HG02840 (cell line): Measurements from ENCODE around the gene CLCNKA.
"Not testable (repeated sequence)": the region's sequence is repeated elsewhere in the genome, so short reads cannot be mapped to it uniquely, and the experiment has no call there.

ENCODE experiments used
- ATAC-seq: cut with Tn5 transposase; IDR thresholded peaks from one replicate; pipeline ENCODE4 v1.9.1; 2021; ENCODE audit warnings: mild to moderate bottlenecking, moderate library complexity, moderate number of reproducible peaks; ENCODE audit not compliant: unreplicated experiment, low FRiP score

The CLCNKA gene

DNA sequence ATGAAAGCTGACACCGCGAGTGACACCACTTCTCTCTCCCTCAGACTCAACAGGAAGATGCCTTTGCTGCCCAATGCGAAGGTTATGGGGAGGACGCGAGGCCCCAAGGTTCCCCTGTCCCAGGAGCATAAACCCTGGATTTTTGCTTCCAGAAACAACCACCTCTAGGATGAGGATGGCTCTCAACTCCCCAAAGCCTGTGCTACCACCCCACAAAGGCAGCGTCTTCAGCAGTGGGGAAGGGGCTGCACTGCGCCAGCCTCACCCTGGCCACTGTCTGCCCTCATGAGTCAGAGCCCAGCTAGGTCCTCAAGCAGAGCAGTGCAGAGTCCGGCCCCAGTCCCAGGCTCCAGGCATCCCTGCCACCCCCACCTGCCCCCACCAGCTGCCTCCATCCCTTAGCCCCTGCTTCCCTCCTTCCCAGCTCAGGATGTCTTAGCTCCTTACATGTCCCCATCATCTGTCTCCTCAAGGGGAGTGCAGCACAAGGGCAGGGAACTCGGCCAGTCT is 24.7 kb upstream of the CLCNKA start:
- no peak for ATAC-seq

DNA sequence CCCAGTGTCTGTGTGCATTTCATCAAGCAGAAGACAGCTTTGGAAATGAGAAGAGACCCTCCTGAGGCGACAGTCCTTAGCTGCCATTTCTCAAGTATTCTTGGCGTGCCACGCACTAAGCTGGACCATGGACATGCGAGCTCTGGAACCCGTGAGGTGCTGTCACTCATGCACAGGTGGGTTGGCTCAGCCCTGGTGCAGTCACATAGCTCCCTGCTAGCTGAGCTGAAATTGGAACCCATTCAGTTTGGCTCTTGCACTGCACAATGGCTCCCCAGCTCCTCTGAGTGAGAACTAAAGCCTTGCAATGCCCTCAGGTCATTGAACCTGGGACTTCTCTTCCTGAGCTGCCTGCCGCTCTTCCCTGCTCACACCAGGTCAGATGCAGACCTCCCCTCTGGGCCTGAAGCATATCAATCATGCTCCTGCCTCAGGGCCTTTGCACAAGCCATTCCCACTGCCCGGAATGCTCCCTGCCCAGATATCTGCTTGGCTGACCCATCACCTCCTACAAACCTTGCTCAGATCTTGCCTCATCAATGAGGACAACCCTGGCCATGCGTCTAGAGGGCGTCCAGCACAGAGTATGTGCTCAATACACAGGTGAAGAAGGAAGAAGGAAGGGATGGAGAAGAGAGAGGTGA is 24.1 kb upstream of the CLCNKA start:
- no peak for ATAC-seq

DNA sequence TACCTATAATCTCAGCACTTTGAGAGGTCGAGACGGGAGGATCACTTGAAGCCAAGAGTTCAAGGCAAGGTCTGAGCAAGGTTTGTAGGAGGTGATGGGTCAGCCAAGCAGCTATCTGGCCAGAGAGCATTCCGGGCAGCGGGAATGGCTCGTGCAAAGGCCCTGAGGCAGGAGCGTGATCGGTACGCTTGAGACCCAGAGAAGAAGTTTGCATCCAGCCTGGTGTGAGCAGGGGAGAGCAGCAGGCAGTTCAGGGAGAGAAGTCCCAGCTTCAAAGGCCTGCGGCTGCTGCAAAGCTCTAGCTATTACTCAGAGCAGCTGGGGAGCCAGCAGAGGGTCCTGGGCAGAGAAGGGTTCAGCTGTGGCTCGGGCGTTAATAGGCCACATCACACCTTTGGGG is 22.9 kb upstream of the CLCNKA start:
- no peak for ATAC-seq

DNA sequence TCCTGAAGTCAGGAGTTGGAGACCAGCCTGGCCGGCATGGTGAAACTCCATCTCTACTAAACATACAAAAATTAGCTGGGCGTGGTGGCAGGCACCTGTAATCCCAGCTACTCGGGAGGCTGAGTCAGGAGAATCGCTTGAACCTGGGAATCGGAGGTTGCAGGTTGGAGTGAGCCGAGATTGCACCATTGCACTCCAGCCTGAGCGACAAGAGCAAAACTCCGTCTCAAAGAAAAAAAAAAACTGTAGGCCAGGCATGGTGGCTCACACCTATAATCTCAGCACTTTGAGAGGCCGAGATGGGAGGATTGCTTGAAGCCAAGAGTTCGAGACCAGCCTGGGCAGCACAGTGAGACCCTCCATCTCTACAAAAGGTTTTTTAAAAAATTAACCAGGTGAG is 20.6 kb upstream of the CLCNKA start:
- ATAC-seq = not testable (repeated sequence)

DNA sequence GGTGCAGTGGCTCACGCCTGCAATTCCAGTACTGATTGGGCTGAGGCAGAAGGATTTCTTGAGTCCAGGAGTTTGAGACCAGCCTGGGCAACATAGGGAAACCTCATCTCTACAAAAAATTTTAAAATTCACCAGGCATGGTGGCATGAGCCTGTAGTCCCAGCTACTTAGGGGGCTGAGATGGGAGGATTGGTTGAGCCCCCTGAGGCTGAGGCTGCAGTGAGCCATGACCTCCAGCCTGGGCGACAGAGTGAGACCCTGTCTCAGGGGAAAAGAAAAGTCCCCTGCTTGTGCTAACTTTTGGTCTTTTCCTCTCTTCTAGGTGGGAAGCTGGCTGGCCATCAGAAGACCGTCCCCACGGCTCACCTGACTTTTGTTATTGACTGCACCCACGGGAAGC is 16.2 kb upstream of the CLCNKA start:
- ATAC-seq = no peak

DNA sequence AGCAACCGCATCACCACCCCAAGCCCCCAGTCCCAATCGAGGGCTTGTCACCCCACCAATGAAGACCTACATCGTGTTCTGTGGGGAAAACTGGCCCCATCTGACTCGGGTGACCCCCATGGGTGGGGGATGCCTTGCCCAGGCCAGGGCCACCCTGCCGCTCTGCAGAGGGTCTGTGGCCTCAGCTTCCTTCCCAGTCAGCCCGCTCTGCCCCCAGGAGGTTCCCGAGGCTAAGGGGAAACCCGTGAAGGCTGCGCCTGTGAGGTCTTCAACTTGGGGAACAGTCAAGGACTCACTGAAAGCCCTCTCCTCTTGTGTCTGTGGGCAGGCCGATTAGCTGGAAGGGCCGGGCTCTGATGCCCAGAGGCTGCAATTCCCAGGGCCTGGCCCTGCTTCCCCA is 15.8 kb upstream of the CLCNKA start:
- ATAC-seq = no peak

DNA sequence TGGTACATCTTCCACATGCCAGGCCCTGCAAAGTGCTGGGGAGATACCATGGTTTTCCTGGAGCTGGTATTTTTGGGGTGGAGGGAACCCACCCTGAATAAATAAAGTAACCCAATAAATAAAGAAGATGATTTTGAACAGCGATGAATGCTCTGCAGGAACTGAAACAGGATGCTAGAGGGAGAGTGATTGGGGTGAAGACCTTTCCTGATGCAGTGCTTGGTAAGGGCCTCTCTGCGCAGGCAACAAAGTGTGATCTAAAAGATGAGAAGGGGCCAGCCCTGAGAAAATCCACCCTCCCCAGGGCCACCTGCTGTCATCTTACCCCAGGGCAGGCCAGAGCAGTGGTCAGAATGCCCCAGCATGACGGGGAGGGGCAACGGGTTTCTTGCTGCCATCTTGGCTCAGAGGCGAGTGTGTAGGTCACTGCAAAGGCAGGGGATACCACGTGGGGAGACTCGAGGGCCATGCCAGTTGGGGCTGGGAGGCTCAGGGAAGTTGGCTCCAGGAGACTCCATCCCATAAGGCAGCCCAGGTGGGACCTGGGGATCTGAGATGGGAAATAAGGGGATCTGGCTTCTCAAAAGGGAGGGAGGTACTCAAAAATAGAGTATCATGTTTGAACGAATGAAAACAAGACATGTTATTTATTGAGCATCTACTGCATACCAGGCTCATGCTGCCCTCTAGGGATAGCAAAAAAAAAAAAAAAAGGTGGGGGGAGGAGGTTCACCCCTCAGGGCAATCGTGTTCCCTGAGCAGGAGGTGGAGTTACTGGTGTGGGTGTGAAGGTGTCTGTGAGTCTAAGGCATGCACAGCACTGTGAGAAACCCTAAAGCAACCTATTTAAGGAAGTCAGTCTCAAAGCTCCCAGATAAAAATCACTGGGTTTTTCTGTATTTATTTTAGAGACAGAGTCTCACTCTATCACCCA is 15.0 kb upstream of the CLCNKA start:
- no peak for ATAC-seq

DNA sequence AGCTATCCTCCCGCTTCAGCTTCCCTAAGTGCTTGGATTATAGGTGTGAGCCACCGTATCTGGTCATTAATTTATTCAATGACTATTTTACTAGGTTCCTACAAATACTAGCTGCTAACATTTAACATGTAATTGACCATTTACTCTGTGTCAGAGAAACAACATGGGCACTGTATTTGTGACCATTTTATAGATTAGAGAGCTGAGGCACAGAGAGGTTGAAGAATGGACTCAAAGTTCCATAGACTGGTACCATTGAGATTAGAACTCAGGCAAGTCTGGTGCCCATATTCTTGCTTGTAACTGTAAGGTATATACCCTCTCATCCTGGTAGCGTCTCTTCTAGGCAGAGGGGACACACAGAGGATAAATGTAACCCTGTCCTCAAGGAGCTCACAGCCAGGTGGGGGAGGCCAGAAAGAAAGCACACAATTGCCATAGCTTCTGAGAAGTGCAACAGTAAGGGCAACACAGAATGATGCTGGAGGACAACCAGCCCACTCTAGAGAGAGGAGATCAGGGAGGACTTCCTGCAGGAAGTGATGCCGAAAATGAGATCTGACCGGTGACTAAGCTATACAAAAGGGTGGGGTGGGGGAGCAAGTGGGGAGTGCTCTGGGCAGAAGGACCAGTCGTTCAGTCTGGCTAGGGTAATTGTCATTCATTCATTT is 14.0 kb upstream of the CLCNKA start:
- ATAC-seq = no peak

DNA sequence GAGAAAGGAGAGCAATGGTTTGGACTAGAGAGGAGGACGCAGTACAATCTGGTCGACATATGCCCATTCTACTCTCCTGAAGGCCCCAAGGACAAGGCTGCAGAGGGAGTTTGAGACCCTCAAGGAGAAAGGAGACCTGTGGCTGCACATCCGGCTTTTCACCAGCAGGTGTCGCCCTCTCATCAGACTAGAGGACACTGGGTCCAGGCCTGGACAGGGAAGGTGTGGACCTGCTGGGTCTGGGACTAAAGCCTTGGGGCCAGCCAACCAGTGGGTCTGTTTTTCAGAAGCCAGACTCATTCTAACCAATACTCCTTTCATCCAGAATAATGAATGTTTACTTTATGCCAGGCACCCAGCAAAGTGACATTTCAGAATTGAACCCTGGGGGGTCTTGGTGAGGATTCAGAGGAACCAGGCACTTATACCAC is 12.8 kb upstream of the CLCNKA start:
- no peak for ATAC-seq

DNA sequence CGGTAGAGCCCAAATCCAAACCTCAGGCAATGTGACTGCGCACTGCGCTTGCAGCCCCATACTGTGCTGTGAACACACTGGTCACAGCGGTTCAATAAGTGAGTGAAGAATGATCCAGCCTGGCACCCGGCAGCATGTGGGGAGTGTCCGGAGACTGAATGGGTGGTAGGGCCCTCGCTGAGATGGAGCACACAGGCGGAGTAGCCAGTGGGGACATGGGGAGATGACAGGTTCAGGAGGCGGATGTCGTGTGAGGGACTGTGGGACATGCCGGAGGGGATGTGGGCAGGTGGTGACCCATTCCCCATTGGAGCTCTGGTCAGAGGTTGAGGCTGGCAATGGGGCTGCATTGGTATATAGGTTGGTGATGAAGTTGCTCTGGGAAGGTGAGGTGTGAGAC is 12.2 kb upstream of the CLCNKA start:
- no peak for ATAC-seq

DNA sequence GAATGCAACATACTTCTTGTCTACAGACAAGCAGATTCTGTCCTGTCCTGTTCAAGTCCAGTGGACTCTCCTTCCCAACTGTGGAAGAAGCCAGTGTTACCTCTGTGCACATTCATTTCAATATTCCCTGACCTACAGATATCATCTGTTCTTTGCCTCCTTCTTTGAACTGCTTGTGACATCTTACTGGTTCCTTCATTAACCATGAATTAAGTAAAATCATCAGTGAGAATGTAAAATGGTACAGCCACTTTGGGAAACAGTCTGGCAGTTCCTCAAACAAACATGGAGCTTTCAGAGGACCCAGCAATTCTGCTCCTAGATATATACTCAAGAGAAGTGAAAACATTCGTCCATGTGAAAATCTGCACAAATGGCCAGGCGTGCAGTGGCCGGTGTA is 11.0 kb upstream of the CLCNKA start:
- ATAC-seq = no peak

DNA sequence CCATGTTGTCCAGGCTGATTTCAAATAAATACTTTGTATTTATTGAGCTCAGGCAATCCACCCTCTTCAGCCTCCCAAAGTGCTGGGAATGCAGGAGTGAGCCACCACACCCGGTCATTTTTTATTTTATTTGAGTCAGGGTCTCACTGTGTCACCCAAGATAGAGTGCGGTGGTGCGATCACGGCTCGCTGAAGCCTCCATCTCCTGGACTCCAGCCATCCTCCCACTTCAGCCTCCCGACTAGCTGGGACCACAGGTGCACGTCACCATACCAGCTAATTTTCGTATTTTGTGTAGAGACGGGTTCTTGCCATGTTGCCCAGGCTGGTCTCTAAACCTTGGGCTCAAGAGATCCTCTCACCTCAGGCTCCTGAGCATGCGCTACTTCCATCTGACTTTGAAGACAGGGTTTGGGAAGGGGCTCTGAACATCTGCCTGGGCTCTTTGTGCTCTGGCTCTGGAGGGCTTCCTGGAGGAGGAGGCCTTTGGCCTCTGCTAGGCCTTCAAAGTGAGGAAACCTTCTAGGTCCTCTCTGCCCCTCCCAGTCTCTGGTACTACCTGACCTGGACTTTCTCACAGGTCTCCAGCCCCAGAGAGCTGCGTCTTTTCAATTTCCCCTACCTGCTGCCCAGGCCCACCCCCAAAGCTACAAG is 9.8 kb upstream of the CLCNKA start:
- ATAC-seq = no peak

DNA sequence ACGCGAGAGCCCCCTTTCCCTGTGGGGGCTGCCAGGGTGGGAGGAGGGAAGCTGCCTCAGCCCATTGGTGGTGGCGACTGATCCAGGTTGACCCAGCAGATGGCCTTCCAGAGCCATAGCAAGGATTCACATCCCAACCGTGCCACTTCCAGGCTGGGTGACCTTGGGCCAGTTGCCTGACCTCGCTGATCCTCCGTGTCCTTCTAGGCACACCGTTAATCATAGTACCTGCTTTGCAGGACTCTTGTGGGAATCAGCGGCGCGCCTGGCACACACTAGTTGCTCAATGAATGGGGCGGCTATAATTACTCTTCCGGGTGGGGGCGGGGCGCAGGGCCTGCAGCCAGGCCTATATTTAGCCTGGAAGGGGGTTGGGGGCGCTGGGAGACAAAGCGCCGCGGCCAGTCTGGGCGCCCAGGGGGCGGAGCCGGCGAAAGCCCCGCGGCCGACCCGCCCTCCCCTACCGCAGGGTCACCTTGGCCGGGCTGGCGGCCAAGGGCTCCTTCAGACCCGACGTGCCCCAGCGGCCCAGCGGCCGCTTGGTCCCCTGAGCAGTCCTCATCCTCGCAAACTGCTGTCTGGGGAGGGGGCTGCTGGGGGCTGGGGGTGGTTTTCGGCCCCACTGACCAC is 9.1 kb upstream of the CLCNKA start:
- no peak for ATAC-seq

DNA sequence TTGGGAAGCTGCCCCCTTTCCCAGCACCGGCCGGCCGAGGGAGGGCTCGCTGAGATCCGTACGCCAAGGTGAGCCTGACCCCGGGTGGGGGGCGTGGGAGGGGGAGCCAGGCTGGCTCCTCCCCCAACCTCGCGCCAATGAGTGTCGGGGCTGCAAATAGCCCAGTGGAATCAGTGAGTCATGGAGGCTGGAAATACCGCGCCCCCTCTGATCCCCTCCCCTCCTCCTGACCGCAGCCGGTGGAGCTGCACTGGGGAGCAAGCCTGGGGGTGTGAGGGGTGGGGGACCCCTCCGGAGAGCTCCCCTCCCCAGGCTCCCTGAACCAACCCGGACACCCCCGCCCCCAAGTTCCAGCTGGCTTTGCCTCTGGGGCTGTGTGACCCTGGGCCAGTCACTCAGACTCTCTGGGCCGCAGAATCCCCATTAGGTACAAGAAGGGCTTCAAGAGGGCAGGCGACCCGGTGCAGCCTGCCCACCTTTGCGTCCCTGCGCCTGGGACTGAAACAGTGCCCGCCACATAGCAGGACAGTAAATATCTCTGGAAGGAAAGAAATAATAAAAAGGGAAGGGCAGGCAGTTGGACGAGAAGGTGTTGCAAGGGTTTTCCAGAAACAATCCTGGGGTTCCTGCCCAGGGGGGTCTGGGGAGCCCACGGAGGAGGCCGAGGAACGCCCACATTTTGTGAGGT is 8.5 kb upstream of the CLCNKA start:
- no peak for ATAC-seq

DNA sequence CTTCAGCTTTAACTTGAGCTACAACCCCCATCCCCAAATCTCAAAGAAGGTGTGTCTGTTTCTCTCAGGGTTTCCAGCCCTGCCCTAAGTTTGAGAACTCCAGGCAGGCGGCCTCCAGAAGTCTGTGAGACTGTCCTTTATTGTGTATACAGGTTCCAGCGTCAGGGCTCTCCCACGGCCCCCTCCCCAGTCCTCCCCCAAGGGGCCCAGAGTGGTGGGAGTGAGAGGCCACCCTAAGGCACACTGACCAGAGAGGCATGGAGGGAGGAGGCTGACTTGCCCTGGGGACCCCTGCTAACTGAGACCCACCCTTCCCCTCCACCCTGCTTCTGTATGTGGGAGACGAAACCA is 8.0 kb upstream of the CLCNKA start:
- ATAC-seq = no peak

DNA sequence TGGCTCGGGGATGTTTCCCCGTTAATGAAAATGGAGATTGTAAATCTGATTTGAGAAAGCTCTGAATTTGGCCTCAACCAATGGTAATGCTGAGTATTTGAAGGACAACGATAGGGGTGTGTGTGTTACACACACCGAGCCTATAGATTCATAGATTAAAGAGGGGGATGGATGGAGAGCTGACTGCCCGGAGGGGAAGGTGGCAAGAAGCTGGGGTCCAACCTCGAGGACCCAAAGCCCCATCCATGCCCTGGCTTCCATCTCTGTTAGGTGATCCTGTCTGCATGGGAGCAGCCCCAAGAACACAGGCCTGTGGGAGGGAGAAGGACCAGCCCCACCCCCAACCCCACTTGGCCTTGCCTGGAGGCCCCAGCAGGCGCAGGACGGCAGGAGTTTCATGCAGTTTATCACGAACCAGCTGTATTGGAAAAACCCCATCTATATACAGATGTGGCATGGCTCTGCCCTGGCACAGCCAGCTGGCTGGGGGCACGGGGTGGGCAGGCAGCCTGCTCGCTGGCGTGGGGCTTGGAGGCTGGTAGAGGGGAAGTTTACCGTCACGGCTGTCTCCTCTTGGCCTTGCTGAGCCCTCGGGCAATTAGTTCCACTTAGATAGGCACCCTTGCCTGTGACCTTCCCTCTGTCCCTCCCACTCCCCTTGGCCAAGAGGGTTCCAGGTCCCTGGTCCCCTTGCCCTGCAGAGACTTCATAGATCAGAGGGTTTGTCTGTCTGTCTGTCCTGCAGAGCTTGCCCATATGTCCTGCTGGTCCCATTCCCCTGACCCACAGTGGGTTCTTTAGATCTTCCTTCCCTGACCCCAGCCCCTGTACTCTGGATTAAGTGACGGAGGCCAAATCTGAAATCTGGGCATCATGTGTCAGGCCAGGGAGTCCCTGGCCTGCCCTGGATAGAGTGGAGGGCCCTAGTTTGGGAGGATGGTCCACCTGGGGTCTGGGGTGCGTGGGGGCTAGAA is 7.0 kb upstream of the CLCNKA start:
- ATAC-seq = no peak

DNA sequence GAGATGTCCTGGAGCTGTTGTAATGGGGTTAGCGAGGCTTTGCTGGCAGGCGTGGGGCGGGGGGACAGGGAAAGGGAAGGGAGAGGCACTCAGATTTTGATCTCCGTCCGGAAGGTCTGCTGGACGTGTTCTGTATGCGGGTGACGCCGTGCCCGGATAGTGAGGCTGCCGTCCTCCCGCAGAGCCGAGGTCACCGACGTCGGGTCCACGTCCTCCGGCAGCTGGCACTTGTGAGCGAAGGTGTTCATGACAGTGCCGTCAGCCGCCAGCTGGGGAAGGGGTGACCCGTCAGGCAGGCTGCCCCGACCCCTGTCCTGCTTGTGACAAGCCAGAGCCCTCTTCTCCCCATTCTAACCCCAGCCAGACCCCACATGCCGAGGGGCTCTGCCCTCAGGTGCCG is 6.3 kb upstream of the CLCNKA start:
- no peak for ATAC-seq
